Measurements from ENCODE around the gene CCDC190.
"Not testable (repeated sequence)": the region's sequence is repeated elsewhere in the genome, so short reads cannot be mapped to it uniquely, and the experiment has no call there.

Gene CCDC190

GRCh38 chr1:162877412-162877811 is 16.4 kb upstream of the CCDC190 start:
- CTCF ChIA-PET = interaction anchor here (1.0 to 1.9 kb wide), 3 partner anchors 192 to 310 kb away, joined by 5 to 16 read pairs (median 8); partner anchors contain the start of gene RGS4
- TF ChIP-seq SUZ12 (IDR thresholded peaks at IDR 0.05) (no peak), FOXK2 (IDR thresholded peaks at IDR 0.05) (no peak), PKNOX1 (IDR thresholded peaks at IDR 0.05) (no peak), NFRKB (IDR thresholded peaks at IDR 0.05) (no peak), ZNF384 (IDR thresholded peaks at IDR 0.05) (no peak), ARNT (IDR thresholded peaks at IDR 0.05) (no peak), LEF1 (IDR thresholded peaks at IDR 0.05; ENCODE audit: borderline replicate concordance) (no peak), BHLHE40 (IDR thresholded peaks at IDR 0.05; ENCODE audit: borderline replicate concordance) (no peak), L3MBTL2 (conservative IDR thresholded peaks at IDR 0.05) (no peak), FOXA1 (IDR thresholded peaks at IDR 0.05) (no peak), ELF4 (IDR thresholded peaks at IDR 0.05) (no peak), HDGF (IDR thresholded peaks at IDR 0.05; ENCODE audit: borderline replicate concordance) (no peak), TARDBP (IDR thresholded peaks at IDR 0.05) (no peak), CTBP1 (IDR thresholded peaks at IDR 0.05; ENCODE audit: borderline replicate concordance) (no peak), FOXM1 (IDR thresholded peaks at IDR 0.05; ENCODE audit: borderline replicate concordance) (no peak), SP1 (IDR thresholded peaks at IDR 0.05) (no peak)
- POLR2A ChIA-PET = no interaction called here
- no peak for DNase-seq (ENCODE audit: extremely low spot score)

- POLR2A ChIA-PET = no interaction called here
- CTCF ChIA-PET = no interaction called here
- no peak for DNase-seq (ENCODE audit: extremely low spot score)
- no peak for TF ChIP-seq SP1 (IDR thresholded peaks at IDR 0.05)
- no peak for TF ChIP-seq FOXA1 (IDR thresholded peaks at IDR 0.05)
- TF ChIP-seq LEF1 (IDR thresholded peaks at IDR 0.05; ENCODE audit: borderline replicate concordance) = no peak
- no peak for TF ChIP-seq NFRKB (IDR thresholded peaks at IDR 0.05)
- TF ChIP-seq TARDBP (IDR thresholded peaks at IDR 0.05) = no peak
- no peak for TF ChIP-seq FOXM1 (IDR thresholded peaks at IDR 0.05; ENCODE audit: borderline replicate concordance)
These were observed 15.8 kb upstream of the CCDC190 start for GRCh38 chr1:162876751-162877150.

GRCh38 chr1:162873671-162874666 is 13.0 kb upstream of the CCDC190 start:
- no peak for DNase-seq (ENCODE audit: extremely low spot score)
- TF ChIP-seq CTBP1 (IDR thresholded peaks at IDR 0.05; ENCODE audit: borderline replicate concordance) (no peak), LEF1 (IDR thresholded peaks at IDR 0.05; ENCODE audit: borderline replicate concordance) (no peak), L3MBTL2 (conservative IDR thresholded peaks at IDR 0.05) (no peak), TARDBP (IDR thresholded peaks at IDR 0.05) (no peak), ZNF384 (IDR thresholded peaks at IDR 0.05) (no peak), NFRKB (IDR thresholded peaks at IDR 0.05) (no peak), PKNOX1 (IDR thresholded peaks at IDR 0.05) (no peak)
- ChIA-PET CTCF (no interaction called here), POLR2A (interaction anchor here (0.7 kb wide), 1 partner anchor 448 kb away, joined by 3 read pairs; the partner anchor contains the start of gene NUF2)

GRCh38 chr1:162872981-162873380 is 12.0 kb upstream of the CCDC190 start:
- POLR2A ChIA-PET = no interaction called here
- TF ChIP-seq TARDBP (IDR thresholded peaks at IDR 0.05) = no peak
- no peak for TF ChIP-seq ZNF384 (IDR thresholded peaks at IDR 0.05)
- TF ChIP-seq NFRKB (IDR thresholded peaks at IDR 0.05) = no peak
- no peak for TF ChIP-seq ELF4 (IDR thresholded peaks at IDR 0.05)
- no peak for TF ChIP-seq ARNT (IDR thresholded peaks at IDR 0.05)
- no peak for TF ChIP-seq PKNOX1 (IDR thresholded peaks at IDR 0.05)
- no peak for TF ChIP-seq FOXK2 (IDR thresholded peaks at IDR 0.05)
- TF ChIP-seq BHLHE40 (IDR thresholded peaks at IDR 0.05; ENCODE audit: borderline replicate concordance) = no peak
- TF ChIP-seq CTBP1 (IDR thresholded peaks at IDR 0.05; ENCODE audit: borderline replicate concordance) = no peak
- TF ChIP-seq SP1 (IDR thresholded peaks at IDR 0.05) = no peak
- no peak for TF ChIP-seq LEF1 (IDR thresholded peaks at IDR 0.05; ENCODE audit: borderline replicate concordance)
- no peak for DNase-seq (ENCODE audit: extremely low spot score)
- CTCF ChIA-PET = interaction anchor here (0.9 kb wide), 1 partner anchor 196 kb away, joined by 3 read pairs; the partner anchor contains the start of gene RGS4

- POLR2A ChIA-PET; CTCF ChIA-PET; DNase-seq (ENCODE audit: extremely low spot score): not testable (repeated sequence)
These were observed 10.4 kb upstream of the CCDC190 start for GRCh38 chr1:162871417-162871816.

GRCh38 chr1:162868972-162869371 is 8.0 kb upstream of the CCDC190 start:
- CTCF ChIA-PET = no interaction called here

More at GRCh38 chr1:162868972-162869371, 8.0 kb upstream of the CCDC190 start:
- DNase-seq (ENCODE audit: extremely low spot score) = no peak
- TF ChIP-seq FOXA1 (IDR thresholded peaks at IDR 0.05) (no peak), ARNT (IDR thresholded peaks at IDR 0.05) (no peak), ZNF384 (IDR thresholded peaks at IDR 0.05) (no peak), PKNOX1 (IDR thresholded peaks at IDR 0.05) (no peak), FOXM1 (IDR thresholded peaks at IDR 0.05; ENCODE audit: borderline replicate concordance) (no peak), TARDBP (IDR thresholded peaks at IDR 0.05) (no peak), SUZ12 (IDR thresholded peaks at IDR 0.05) (no peak), ELF4 (IDR thresholded peaks at IDR 0.05) (no peak), SP1 (IDR thresholded peaks at IDR 0.05) (no peak), L3MBTL2 (conservative IDR thresholded peaks at IDR 0.05) (no peak), FOXK2 (IDR thresholded peaks at IDR 0.05) (no peak), HDGF (IDR thresholded peaks at IDR 0.05; ENCODE audit: borderline replicate concordance) (no peak), LEF1 (IDR thresholded peaks at IDR 0.05; ENCODE audit: borderline replicate concordance) (no peak), NFRKB (IDR thresholded peaks at IDR 0.05) (no peak), BHLHE40 (IDR thresholded peaks at IDR 0.05; ENCODE audit: borderline replicate concordance) (no peak), CTBP1 (IDR thresholded peaks at IDR 0.05; ENCODE audit: borderline replicate concordance) (no peak)
- POLR2A ChIA-PET = no interaction called here
